Activated CD4-positive, alpha-beta T cell treated with anti-CD3 and anti-CD28 coated beads, Interleukin-2, amount 50 U/mL, for 16 hours (primary cell): Measurements from ENCODE around the gene RAP1GAP2.

Experiments used
- DNase-seq: peaks from one replicate; pipeline ENCODE4 v3.0.0-alpha.2; 2020

Gene RAP1GAP2

DNA sequence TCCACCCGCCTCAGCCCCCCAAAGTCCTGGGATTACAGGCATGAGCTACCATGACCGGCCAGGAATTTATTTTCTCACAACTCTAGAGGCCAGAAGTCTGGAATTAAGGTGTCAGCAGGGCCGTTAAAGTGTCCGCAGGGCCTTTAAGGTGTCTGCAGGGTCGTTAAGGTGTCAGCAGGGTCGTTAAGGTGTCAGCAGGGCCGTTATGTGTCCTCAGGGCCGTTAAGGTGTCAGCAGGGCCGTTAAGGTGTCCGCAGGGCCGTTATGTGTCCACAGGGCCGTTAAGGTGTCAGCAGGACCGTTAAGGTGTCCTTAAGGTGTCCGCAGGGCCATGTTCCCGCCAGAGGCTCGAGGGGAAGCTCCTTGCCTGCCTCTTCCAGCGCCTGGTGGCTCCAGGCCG is 125.2 kb downstream of the RAP1GAP2 start:
- no peak for DNase-seq

DNA sequence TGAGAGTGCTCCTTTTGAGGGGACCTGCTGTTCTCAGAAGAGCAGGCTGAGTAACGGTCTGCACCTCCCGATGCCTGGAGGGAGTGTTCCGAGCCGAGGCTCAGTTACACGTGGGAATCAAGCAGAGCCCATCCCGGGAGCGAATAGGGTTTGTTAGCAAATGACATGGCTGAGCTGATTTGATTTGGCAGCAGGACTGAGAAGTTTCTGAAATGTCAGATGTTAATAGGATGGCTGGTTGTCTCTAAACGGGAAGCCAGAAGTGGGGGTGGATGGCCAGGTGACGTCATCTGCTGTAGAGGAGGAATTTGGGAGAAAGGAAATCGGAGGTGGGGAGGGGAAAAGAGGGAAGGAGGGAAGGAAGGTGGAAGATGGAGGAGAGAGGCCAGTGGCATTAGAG is 128.0 kb downstream of the RAP1GAP2 start:
- DNase-seq: no peak

DNA sequence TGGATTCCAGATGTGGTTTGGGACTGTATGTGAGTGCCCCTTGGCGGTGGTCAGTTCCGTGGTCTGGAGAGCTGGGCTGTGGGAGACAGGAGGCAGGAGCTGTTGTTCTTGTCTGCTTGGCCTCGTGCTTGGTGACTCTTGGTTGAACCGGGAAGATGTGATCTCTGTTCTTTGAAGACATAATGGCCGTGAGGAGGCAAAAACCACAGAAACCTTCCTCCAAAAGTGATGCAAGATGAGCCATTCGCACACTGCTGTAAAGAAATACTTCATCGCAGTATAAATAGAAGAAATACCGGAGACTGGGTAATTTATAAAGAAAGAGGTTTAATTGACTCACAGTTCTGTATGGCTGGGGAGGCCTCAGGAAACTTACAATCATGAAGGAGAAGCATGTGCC is 128.8 kb downstream of the RAP1GAP2 start:
- DNase-seq: no peak

DNA sequence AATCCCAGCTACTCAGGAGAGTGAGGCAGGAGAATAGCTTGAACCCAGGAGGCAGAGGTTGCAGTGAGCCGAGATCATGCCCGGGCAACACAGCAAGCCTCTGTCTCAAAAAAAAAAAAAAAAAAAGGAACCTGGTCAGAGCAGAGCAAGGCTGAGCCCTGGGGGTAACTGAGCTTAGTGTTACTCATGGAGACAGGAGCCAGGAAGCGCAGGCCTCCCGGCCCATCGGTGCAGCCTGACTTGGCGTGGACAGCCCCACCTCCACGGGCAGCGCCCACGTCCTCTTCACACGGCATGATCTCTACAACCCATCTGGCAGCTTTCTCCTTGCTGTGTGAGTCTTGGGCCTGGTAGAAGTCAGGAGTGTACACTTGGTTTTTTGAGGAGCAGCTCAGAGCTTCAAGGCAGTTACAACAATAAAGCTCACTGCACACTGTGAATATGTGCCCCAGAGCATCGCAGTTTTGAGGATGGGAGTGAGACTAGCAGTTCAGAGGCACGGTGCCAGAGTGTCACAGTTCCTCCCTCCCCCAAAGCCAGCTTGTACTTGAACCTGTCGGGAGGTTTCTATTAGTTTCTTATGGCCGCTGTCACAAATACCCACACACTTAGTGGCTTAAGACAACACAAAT is 129.9 kb downstream of the RAP1GAP2 start:
- no peak for DNase-seq

DNA sequence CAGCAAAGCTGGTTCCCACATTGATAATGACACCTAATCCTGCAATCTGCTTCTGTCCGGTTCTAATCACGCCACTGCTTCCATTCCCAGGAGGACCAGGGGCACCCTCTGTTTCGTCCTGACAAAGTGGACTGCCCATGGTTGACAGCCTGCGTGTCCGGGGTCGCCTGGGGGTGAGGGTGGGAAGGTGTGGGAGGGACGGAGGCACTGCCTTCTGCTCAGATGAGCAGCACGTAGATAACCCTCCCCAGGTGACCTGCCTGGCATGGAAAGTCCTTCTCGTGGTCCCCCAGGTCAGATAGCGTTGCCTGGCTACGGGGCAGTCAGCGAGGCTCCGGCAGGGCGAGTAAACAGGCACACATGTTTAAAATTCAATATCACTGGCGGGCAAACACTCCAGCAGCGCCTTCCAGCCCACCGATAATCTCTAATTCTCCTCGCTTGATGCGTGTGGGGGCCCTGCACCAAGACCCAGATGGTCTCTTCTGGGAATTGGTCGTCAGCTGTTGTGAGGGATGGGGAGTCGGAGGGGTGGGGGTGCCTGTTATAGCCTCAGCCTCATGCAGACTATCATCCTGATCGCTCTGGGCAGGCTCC is 132.2 kb downstream of the RAP1GAP2 start:
- no peak for DNase-seq

DNA sequence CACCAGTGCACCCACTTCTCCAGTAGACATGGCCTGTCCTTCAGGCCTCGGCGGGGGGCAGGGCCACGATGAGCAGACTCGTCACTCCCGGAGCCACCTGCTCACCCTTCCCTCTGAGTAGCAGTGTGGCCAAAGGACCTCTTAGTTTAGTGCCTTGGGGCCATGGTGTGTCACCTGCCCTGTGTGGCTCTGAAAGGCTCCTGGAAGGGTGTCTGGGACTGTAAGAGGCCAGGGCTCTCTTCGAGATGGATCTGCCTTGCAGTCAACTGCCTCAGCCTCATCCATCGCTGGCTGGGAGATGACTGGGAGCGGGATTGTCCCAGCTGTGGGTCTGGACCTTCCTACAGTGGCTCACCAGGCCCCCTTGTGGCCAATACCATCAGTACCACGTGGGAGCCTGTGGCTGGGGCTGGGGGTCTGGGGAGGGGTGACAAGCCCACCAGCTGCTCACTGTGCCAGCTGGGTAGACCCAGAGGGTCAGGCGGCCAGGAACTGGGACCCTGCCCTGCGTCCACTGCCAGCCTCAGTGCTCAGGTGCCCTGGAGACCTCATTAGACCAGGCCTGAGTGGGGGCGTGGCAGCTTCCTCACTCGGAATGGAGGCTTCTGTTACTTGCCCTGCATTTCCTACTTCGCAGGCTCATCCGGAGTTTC is 133.8 kb downstream of the RAP1GAP2 start:
- DNase-seq: peak; percentile 5

DNA sequence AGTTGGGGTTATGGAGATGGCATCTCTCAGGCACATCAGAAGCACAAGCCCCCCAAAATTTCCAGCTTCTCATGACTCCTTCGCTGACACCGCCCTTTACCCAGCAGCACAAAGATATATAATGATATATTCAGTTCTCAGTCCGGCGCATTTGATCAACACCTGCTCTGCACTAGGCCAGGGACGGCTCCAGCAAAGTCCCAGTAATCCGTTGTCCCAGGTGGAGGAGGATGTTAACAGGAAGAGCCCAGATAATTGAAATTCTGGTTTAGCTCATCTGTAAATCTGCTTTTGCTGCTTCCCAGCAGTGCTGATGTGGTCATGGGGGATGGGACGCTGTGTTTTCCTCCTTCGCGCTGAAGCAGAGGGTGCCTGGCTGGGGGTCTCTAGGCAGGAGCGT is 135.6 kb downstream of the RAP1GAP2 start:
- no peak for DNase-seq

DNA sequence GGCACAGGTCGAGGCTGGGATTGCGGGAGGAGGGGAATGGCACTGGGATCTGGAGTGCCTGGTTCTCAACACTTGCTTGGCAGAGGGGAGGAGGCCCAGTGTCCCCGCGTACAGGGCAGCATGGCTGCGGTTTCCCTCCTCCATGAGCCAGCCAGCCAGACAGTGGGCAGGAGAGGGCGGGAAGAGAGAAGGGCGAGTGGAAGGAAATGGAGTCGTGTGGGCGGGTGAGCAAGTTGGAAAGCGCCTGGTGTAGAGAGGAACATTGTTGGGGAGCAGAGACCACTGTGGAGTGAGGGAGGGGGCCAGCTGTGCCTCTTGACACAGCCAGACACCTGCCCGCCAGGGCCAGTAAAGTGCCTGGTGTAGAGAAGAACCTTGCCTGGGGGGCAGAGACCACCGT is 136.7 kb downstream of the RAP1GAP2 start:
- no peak for DNase-seq

DNA sequence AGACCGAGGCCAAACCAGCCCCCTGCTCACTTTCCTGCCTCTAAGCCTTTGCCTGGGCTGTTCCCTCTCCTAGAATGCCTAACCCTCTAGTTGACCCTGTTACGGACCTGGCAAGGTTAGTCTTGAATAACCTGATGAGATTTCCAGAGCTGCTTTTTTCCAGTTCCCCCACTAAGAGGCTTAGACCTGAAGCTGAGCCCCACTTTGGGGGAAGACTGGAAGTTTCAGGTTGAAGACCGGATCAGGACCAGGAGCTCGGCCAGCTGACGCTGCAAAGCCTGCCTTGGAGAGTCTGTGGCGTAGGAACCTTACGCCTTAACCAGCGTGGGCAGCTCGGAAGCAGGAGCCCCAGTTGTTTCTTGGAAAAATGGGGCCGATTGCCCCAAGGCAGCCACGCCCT is 137.4 kb downstream of the RAP1GAP2 start:
- DNase-seq: no peak

DNA sequence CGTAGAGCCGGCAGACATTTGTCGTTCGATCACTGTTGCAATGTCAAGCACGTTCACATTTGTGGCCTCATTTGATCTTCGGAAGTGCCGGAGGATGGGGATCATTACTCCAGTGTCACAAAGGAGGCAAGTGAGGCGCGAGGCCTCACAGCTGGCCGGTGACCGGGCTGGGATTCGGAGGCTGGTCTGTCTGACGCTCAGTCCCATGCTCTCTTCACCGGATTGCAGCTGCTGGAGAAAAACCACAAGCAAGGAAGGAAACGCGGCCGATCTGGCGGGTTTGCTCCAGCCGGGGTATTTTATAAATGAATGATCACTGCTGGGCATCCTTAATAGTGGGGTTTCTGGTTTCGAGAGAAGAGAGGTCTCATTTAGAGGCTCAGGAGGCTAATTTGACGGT is 139.4 kb downstream of the RAP1GAP2 start:
- DNase-seq: no peak

DNA sequence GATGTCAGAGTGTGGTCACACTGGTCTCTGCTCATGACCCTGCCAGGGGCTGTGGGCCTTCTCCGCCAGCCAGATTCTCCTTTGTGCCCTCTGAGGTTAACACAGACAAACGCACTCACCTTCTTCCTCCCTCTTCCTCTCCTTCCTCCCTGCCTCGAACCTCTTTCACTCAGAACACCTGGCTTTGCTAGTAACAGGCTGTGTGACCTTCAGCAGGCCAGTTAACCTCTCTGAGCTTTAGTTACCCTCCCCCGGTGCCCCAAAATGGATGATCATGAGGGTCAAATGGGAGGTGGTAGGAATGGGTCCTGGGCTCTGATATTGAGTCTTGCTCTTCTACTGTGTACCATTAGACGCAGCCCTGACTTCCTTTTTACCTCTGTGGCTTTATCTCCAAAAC is 140.1 kb downstream of the RAP1GAP2 start:
- no peak for DNase-seq

DNA sequence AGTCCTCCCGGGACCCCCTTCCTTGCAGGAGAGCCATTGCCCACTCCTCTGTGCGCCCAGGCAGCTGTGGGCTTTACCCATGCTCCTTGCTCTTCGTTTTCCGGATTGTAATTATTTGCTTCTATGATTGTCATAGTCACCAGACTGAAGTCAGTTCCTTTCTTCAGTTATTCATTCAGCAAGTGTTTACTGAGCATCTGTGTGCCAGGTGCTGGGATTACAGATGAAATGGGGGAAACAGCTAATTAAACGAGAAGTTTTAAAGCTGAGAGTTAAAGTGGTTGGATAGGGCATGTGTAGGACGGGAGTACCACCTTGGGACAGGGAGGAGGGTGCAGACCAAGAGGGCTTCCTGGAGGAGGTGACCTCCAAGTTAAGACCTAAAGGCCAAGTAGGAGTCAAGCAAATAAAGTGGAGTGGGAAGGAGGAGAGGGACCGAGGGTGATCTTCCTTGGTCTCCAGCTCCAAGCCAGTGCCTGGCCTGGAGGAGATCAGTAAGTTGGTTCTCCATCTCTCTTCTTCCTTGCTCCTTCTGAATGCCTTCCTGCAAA is 140.6 kb downstream of the RAP1GAP2 start:
- DNase-seq: no peak

DNA sequence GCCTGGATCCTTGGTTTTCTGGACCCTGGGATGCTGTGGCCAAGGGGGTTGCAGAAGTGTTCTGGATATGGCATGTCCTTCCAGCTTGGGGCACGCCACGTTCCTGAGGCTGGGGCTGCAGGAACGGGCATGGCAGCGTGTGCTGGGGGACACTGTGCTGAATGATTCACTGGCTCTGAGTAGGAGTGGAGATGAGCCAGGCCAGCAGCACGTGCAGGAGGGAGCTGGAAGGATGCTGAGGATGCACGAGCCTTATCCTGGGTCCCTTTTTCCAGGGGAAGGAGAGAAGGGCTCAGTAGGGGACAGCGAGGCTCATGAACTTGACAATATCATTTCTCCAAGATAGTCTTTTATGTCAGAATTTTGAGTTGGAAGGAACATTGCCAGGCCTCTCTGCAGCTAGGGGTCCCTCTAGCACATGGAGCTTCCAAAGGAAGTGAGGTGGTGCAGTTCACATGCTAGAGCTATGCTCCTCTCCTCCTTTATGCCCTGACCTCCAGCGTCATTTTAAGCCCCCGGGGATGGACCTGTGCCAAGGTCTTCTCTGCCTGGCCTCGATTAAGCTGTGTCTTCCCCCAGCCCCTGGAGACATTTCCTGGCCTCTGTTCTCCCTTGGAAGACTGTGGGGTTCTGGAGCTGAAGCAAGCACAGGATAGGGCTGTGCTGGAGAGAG is 141.2 kb downstream of the RAP1GAP2 start:
- DNase-seq: no peak

DNA sequence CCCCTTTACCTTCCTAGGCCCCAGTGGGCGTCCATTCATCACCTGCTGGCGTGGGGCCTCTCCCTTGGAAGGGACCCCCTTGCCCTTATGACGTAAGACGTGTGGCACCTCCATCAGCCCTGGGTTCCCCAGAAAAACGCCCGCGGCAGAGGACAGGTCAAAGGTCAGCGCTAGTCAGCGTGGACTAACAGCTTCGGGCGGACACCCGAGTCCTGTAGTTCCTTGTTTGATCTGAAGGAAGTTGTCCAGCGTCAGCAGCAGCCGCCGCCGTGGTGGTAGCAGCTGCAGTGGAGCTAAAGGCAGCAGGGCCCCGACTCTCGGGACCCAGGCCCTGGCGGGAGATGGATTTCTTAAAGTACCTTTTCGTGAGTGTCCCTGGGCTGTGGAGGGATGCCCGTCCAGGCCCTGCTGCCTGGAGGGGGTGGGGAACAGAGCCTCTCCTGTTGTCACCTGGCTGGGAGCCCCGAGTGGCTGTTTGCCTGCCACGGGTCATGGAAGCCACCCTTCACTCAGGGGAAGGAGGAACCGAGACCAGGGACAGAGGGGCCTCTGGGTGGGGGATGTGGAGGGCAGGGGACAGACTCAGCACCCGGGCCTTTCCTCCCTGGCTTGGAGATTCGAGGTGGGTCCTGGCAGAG is 143.6 kb downstream of the RAP1GAP2 start:
- no peak for DNase-seq

DNA sequence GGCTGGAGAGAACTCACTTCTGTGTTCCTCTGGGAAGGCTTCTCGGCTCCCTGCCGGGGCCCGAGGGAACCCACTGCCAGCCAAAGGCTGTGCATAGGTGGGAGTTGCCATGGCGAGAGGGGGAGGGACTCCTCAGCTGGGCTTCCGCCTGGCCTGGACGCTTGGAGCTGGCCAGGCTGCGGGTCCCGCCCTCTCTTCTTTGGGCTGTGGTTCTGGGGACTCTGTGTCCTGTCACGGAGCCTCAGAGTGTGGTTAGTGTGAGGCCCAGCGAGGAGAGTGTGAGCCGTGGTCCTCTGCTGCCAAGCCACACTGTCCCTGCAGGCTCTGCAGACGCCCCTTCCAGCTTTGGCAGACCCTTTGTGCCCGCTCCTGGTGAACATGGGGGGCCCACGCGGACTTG is 144.1 kb downstream of the RAP1GAP2 start:
- DNase-seq: no peak

DNA sequence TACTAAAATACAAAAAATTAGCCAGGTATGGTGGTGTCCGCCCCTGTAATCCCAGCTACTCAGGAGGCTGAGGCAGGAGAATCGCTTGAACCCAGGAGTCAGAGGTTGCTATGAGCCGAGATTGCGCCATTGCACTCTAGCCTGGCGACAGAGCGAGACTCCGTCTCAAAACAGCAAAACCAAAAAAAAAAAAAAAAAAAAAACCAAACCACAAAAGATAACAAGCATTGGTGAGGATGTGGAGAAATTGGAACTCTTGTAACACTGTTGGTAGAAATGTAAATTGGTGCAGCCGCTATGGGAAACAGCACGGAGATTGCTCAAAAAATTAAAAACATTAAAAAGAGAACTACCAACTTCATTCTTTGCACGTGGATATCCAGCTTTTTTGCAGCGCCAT is 147.7 kb downstream of the RAP1GAP2 start:
- no peak for DNase-seq

DNA sequence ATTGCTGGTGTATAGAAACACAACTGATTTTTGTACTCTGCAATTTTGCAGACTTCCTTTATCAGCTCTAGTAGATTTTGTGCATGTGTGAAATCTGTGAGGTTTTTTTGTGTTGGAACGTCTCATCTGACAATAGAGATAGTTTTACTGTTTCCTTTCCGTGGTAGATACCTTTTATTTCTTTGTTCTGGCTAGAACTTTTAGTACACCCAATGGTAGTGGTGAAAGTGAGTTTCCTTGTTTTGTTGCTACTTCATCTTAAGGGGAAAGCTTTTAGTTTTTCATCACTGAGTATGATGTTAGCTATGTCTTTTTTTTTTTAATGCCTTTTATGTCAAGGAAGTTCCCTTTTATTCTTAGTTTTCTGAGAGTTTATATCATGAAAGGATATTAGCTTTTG is 149.1 kb downstream of the RAP1GAP2 start:
- no peak for DNase-seq

DNA sequence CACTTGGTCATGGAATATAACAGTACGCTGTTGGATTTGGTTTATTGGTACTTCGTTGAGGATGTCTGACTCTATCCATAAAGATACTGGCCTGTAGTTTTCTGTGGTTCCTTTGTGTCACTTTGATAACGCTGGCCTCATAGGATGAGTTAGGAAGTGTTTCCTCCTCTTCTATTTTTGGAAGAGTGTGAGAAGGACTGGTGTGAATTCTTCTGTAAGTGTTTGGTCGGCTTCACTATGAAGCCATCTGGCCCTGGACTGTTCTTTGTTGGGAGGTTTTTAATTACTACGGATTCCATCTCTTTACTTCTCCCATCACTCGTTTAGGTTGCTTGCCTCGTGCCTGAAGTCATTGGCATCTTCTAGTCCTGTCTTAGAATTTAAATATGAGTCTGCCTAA is 149.9 kb downstream of the RAP1GAP2 start:
- no peak for DNase-seq

DNA sequence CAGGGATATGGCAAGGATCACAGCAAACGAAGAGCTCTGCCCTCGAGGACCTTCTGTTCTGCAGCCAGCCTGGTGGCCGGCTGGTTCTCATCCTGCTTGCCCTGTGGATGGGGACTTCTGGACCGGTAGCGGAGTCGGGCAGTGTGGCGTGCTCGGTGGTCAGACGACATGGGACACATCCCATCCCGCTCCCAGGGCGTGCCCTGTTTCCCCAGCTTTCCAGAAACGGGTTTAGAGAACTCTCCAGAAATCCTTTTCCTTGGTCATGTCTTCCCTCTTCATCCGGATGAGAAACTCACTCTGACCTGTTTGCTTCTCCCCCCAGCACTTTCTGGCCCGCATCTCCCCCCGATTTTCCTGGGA is 151.3 kb downstream of the RAP1GAP2 start:
- DNase-seq: no peak

DNA sequence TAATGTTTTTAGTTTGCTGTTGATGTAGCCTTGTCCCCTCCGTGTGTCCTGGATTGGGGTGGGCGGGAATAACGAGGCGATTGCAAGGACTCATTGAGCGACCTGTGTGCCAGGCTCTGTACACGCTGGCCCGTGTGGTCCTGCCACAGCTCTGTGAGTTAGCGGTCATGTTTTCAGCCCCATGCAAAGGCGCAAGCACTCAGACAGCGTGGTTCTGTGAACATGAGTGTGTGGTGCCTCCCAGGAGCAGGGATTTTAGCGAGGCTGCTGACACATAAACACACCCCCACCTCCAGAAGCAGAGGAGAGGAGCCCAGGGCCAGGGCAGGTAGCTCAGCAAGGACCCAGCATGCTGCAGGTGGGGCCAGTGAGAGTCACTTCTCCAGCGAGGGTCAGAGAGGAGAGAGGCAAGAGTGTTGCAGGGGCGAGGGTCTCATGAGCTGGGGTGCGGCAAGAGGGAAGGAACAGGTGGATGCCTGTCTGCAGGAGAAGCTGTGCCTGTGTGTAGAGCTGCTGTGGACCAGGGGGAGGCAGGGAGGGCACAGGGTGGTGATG is 151.8 kb downstream of the RAP1GAP2 start:
- no peak for DNase-seq

DNA sequence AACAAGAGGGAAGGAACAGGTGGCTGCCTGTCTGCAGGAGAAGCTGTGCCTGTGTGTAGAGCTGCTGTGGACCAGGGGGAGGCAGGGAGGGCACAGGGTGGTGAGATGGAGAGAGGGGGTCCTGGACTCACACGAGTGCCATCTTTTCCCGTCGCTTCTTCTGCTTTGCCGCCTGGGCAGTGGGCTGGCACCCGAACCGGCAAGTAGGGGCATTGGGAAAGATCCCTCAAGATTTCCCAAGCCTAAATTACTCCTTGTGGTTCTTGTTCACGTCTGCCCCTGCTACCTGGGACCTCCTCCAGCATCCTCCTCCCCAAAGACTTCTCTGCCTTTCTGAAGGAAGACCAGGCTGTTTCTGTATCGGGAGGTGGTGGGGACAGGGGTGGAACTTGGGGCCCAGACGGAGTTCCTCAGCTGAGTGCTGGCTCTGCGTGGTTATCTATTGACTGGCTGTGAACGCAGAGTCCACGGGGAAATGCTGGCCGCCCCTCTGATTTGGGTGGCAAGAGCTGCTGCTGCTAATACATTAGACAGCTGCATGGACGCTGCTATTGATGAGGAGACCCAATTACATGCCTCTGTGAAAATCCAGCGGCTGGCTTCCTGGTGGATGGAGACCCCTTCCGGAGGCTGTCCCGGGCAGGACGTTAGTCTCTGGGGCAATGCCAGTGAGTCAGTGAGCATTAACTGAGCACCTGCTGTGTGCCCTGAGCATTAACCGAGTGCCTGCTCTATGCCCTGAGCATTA is 152.7 kb downstream of the RAP1GAP2 start:
- no peak for DNase-seq

DNA sequence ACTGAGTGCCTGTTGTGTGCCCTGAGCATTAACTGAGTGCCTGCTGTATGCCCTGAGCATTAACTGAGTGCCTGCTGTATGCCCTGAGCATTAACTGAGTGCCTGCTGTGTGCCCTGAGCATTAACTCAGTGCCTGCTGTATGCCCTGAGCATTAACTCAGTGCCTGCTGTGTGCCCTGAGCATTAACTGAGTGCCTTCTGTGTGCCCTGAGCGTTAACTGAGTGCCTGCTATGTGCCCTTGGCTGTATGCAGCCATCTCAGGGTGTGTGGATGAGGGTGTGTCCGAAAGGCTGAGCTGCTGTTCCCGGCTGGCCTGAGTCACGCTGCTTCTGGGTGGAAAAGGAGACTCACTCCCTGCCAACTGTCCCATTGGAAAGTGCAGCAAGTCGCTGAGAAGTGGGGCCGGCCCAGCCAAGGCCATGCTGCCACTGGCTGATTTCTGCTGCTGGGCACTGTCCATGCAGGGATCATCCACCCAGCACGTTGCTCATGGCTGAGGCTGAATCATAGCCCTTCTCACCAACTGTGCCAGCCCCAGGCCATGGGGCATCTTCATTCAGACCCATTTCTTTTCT is 153.3 kb downstream of the RAP1GAP2 start:
- no peak for DNase-seq
